ENCODE measurements around the gene SEMA6A. TPM values are rescaled to one million over a fixed set of nuclear protein-coding genes. Genes with fewer than 3 reads are reported as not detected.

The SEMA6A gene
- total RNA-seq, 2 experiments from 2014 or later = not detected

DNA sequence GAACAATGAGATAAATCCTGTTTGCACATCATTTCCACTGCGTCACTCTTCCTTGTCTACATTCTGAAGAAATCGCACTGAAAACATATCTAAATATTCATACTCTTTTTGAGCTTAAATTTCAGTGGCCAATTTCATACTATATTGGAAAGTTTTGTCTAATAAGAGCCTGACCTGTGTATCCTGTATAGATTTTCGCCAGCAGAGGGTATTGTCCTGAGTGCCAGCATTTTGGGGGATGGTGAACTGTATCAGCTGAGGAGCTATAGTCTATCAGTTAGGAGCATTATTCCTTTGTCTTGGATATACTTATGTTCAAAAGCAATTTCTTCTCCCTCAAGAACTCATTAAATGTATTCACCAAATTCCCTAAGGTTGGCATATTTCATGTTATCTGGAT, 102.3 kb downstream of the SEMA6A start:
- CTCF ChIA-PET (ENCODE audit: unreplicated experiment) = no interaction called here
- BruUV-seq (replicated peaks) = no TSS peak

DNA sequence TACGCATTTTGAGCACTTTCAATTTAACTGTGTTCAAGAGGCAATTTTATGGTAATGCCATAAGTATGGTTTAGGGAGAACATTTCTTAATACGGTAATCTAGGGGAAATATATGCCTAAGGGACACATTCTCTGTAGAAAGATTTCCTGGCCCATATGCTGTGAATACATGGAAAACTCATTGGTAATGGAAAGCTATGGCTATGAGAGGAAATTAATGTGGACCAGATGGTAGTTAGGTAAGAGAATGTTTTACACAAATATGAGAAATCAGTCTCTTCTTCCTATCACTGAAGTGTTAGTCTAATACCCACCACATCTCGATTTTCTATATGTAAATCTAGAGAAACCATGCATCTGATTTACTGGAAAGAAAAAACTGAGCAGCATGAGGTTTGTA, 105.0 kb downstream of the SEMA6A start:
- intact Hi-C loops (cut with micrococcal nuclease; ENCODE audit: unreplicated experiment) = no loop called here
- Histone ChIP-seq H3K4me2 (ENCODE audit: low read length) (no peak overlapping the region), H3K4me3 (ENCODE audit: low read depth, low read length, poor library complexity, severe bottlenecking) (no peak overlapping the region), H3K79me2 (ENCODE audit: insufficient read depth, low read depth, low read length) (no peaks in the 10 kb centered on the region), H2AFZ (ENCODE audit: low read length) (no peak overlapping the region), H4K20me1 (ENCODE audit: insufficient read depth, low read length) (no peaks in the 10 kb centered on the region), H3K4me1 (ENCODE audit: insufficient read depth, low read length, poor library complexity, severe bottlenecking) (no peaks in the 10 kb centered on the region), H3K36me3 (ENCODE audit: insufficient read depth, low read length) (no peaks in the 10 kb centered on the region), H3K9me3 (ENCODE audit: low read length) (no peaks in the 10 kb centered on the region), H3K9me2 (ENCODE audit: insufficient read depth, low read length) (no peaks in the 10 kb centered on the region), H3K27ac (ENCODE audit: low read depth, low read length, poor library complexity, severe bottlenecking) (no peak overlapping the region)
- ChIA-PET POLR2A (no interaction called here), CTCF (ENCODE audit: unreplicated experiment) (no interaction called here)
- DNase-seq (ENCODE audit: low spot score) = no peak
- TF ChIP-seq, protein P1, sequence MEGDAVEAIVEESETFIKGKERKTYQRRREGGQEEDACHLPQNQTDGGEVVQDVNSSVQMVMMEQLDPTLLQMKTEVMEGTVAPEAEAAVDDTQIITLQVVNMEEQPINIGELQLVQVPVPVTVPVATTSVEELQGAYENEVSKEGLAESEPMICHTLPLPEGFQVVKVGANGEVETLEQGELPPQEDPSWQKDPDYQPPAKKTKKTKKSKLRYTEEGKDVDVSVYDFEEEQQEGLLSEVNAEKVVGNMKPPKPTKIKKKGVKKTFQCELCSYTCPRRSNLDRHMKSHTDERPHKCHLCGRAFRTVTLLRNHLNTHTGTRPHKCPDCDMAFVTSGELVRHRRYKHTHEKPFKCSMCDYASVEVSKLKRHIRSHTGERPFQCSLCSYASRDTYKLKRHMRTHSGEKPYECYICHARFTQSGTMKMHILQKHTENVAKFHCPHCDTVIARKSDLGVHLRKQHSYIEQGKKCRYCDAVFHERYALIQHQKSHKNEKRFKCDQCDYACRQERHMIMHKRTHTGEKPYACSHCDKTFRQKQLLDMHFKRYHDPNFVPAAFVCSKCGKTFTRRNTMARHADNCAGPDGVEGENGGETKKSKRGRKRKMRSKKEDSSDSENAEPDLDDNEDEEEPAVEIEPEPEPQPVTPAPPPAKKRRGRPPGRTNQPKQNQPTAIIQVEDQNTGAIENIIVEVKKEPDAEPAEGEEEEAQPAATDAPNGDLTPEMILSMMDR (conservative IDR thresholded peaks at IDR 0.05; ENCODE audit: low read length) = no peak
- no peak for TF ChIP-seq EZH2phosphoT487 (IDR thresholded peaks at IDR 0.05; ENCODE audit: borderline replicate concordance, low read depth, low read length)
- no TSS peak for BruUV-seq (replicated peaks)

More for the DNA sequence above, 102.3 kb downstream of the SEMA6A start:
- H2AFZ ChIP-seq (ENCODE audit: low read length) = no peak overlapping the region
- H3K4me2 ChIP-seq (ENCODE audit: low read length) = no peak overlapping the region
- H3K9me3 ChIP-seq (ENCODE audit: low read length) = no peaks in the 10 kb centered on the region
- H3K4me1 ChIP-seq (ENCODE audit: insufficient read depth, low read length, poor library complexity, severe bottlenecking) = no peaks in the 10 kb centered on the region
- H3K4me3 ChIP-seq (ENCODE audit: low read depth, low read length, poor library complexity, severe bottlenecking) = no peak overlapping the region
- intact Hi-C loops (cut with micrococcal nuclease; ENCODE audit: unreplicated experiment) = no loop called here
- H3K36me3 ChIP-seq (ENCODE audit: insufficient read depth, low read length) = no peaks in the 10 kb centered on the region
- H3K79me2 ChIP-seq (ENCODE audit: insufficient read depth, low read depth, low read length) = no peaks in the 10 kb centered on the region
- H3K27ac ChIP-seq (ENCODE audit: low read depth, low read length, poor library complexity, severe bottlenecking) = no peak overlapping the region
- TF ChIP-seq, protein P1 (conservative IDR thresholded peaks at IDR 0.05; ENCODE audit: low read length) = peak; percentile 28; the same call in 1 of the 2 replicates
- TF ChIP-seq EZH2phosphoT487 (IDR thresholded peaks at IDR 0.05; ENCODE audit: borderline replicate concordance, low read depth, low read length) = no peak
- no peaks in the 10 kb centered on the region for H3K9me2 ChIP-seq (ENCODE audit: insufficient read depth, low read length)
- no peak for DNase-seq (ENCODE audit: low spot score)
- POLR2A ChIA-PET = interaction anchor here (0.5 to 0.9 kb wide), 2 partner anchors 22 to 295 kb away, joined by 3 to 4 read pairs; no protein-coding TSS in a partner anchor
- H4K20me1 ChIP-seq (ENCODE audit: insufficient read depth, low read length) = no peaks in the 10 kb centered on the region

DNA sequence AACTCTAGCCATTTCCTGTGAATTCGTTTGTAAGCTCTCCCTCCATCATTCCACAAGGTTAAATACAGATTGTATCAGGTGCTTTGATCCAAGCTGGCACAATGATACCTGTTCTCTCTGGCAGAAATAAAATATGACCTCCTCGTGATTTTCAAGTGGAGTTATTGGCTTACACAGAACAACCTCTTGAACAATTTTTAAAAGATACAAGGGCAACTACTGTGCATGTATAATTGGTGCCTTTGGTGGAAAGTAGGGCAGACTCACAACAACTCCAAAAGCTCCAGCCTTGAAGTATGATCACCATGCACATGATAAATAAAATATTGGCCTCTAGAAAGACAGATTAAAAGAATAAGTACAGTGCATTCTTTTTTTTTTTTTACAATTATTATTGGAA, 106.0 kb downstream of the SEMA6A start:
- Histone ChIP-seq H3K9me3 (ENCODE audit: low read length) (no peaks in the 10 kb centered on the region), H3K27ac (ENCODE audit: low read depth, low read length, poor library complexity, severe bottlenecking) (no peak overlapping the region), H3K79me2 (ENCODE audit: insufficient read depth, low read depth, low read length) (no peaks in the 10 kb centered on the region), H2AFZ (ENCODE audit: low read length) (no peak overlapping the region), H3K4me1 (ENCODE audit: insufficient read depth, low read length, poor library complexity, severe bottlenecking) (no peaks in the 10 kb centered on the region), H3K9me2 (ENCODE audit: insufficient read depth, low read length) (no peaks in the 10 kb centered on the region), H3K4me3 (ENCODE audit: low read depth, low read length, poor library complexity, severe bottlenecking) (no peak overlapping the region), H3K4me2 (ENCODE audit: low read length) (no peak overlapping the region), H3K36me3 (ENCODE audit: insufficient read depth, low read length) (no peaks in the 10 kb centered on the region), H4K20me1 (ENCODE audit: insufficient read depth, low read length) (no peaks in the 10 kb centered on the region)
- no TSS peak for BruUV-seq (replicated peaks)
- POLR2A ChIA-PET = interaction anchor here (0.6 kb wide), 1 partner anchor 45 kb away, joined by 3 read pairs; no protein-coding TSS in a partner anchor
- DNase-seq (ENCODE audit: low spot score) = no peak
- CTCF ChIA-PET (ENCODE audit: unreplicated experiment) = no interaction called here
- TF ChIP-seq, protein P1 (conservative IDR thresholded peaks at IDR 0.05; ENCODE audit: low read length) = no peak
- TF ChIP-seq EZH2phosphoT487 (IDR thresholded peaks at IDR 0.05; ENCODE audit: borderline replicate concordance, low read depth, low read length) = no peak
- intact Hi-C loops (cut with micrococcal nuclease; ENCODE audit: unreplicated experiment) = no loop called here
